Liver (tissue), 9 donors: Measurements from ENCODE around the gene LENEP. TPM values are rescaled to one million over a fixed set of nuclear protein-coding genes. Genes with fewer than 3 reads are reported as not detected.

ENCODE experiments used
- DNase-seq: peaks from one replicate; pipeline ENCODE4 v3.0.0-alpha.2; 2017; ENCODE audit warnings: low spot score
- H3K27ac ChIP-seq, 2 donors: one replicate each; pipeline ENCODE4 v1.7.0; 2013; ENCODE audit warnings: inconsistent platforms in 2 of 2, low read length in 2 of 2, control low read depth in 1 of 2, low read depth in 1 of 2, mild to moderate bottlenecking in 1 of 2
- H3K27me3 ChIP-seq, 4 donors: one replicate each; pipeline versions ENCODE4 v1.6.1 to v1.7.0; 2013; ENCODE audit warnings: low read length in 3 of 4, inconsistent platforms in 1 of 4, mild to moderate bottlenecking in 1 of 4, moderate library complexity in 1 of 4; ENCODE audit not compliant: control insufficient read depth in 4 of 4, insufficient read depth in 4 of 4
- H3K36me3 ChIP-seq, 4 donors: one replicate each; pipeline versions ENCODE4 v1.6.1 to v1.7.0; 2013; ENCODE audit warnings: low read length in 3 of 4, mild to moderate bottlenecking in 3 of 4, low read depth in 1 of 4, moderate library complexity in 1 of 4; ENCODE audit not compliant: control insufficient read depth in 4 of 4, insufficient read depth in 3 of 4
- H3K4me1 ChIP-seq, 4 donors: one replicate each; pipeline versions ENCODE4 v1.6.1 to v1.7.0; 2013; ENCODE audit warnings: low read length in 3 of 4, mild to moderate bottlenecking in 3 of 4, moderate library complexity in 1 of 4; ENCODE audit not compliant: control insufficient read depth in 4 of 4, insufficient read depth in 4 of 4
- H3K4me3 ChIP-seq, 3 donors: one replicate each; pipeline versions ENCODE4 v1.6.1 to v1.7.0; 2013; ENCODE audit warnings: low read length in 3 of 3, control low read depth in 1 of 3, low read depth in 1 of 3, mild to moderate bottlenecking in 1 of 3
- H3K9ac ChIP-seq, 2 donors: one replicate each; pipeline ENCODE4 v1.7.0; 2013; ENCODE audit warnings: low read length in 2 of 2, mild to moderate bottlenecking in 2 of 2, moderate library complexity in 2 of 2, control low read depth in 1 of 2, low read depth in 1 of 2
- H3K9me3 ChIP-seq, 4 donors: one replicate each; pipeline versions ENCODE4 v1.6.1 to v1.7.0; 2013; ENCODE audit warnings: low read length in 3 of 4; ENCODE audit not compliant: control insufficient read depth in 4 of 4
- ATF3 ChIP-seq: IDR thresholded peaks from 2 replicates; pipeline ENCODE4 v1.6.1; 2016; ENCODE audit warnings: antibody characterized with exemption
- CTCF ChIP-seq: fragments of 150-350 bp; IDR thresholded peaks from 2 replicates; pipeline ENCODE4 v1.5.1; 2017; ENCODE audit warnings: improper control_type of control experiment, low read depth, low read length; ENCODE audit not compliant: missing input control
- EGR1 ChIP-seq, 2 donors: IDR thresholded peaks; 2 replicates each; pipeline ENCODE4 v1.6.1; 2016 to 2018; ENCODE audit warnings: antibody characterized with exemption in 2 of 2, low read depth in 2 of 2
- FOXA1 ChIP-seq: IDR thresholded peaks from 2 replicates; pipeline ENCODE4 v1.6.1; 2016; ENCODE audit warnings: antibody characterized with exemption
- FOXA2 ChIP-seq: IDR thresholded peaks from 2 replicates; pipeline ENCODE4 v1.6.1; 2016; ENCODE audit warnings: antibody characterized with exemption
- GABPA ChIP-seq, 2 donors: IDR thresholded peaks in 1 of 2; conservative IDR thresholded peaks in 1 of 2; 2 replicates each; pipeline ENCODE4 v1.6.1; 2016; ENCODE audit warnings: antibody characterized with exemption in 2 of 2, mild to moderate bottlenecking in 1 of 2, moderate library complexity in 1 of 2
- HNF4A ChIP-seq, 2 donors: conservative IDR thresholded peaks; 2 replicates each; pipeline ENCODE4 v1.6.1; 2016; ENCODE audit warnings: antibody characterized with exemption in 2 of 2, mild to moderate bottlenecking in 2 of 2
- HNF4G ChIP-seq: IDR thresholded peaks from 2 replicates; pipeline ENCODE4 v1.6.1; 2016; ENCODE audit warnings: antibody characterized with exemption
- JUND ChIP-seq, 2 donors: IDR thresholded peaks; 2 replicates each; pipeline ENCODE4 v1.6.1; 2016; ENCODE audit warnings: antibody characterized with exemption in 2 of 2
- MAX ChIP-seq: IDR thresholded peaks from 2 replicates; pipeline ENCODE4 v1.6.1; 2016; ENCODE audit warnings: antibody characterized with exemption
- NR2F2 ChIP-seq: IDR thresholded peaks from 2 replicates; pipeline ENCODE4 v1.6.1; 2016; ENCODE audit warnings: antibody characterized with exemption
- RAD21 ChIP-seq, 2 donors: IDR thresholded peaks; 2 replicates each; pipeline ENCODE4 v1.6.1; 2016; ENCODE audit warnings: antibody characterized with exemption in 2 of 2, mild to moderate bottlenecking in 2 of 2
- RXRA ChIP-seq, 2 donors: IDR thresholded peaks; 2 replicates each; pipeline ENCODE4 v1.6.1; 2017 to 2018; ENCODE audit warnings: antibody characterized with exemption in 2 of 2, mild to moderate bottlenecking in 1 of 2
- SP1 ChIP-seq: IDR thresholded peaks from 2 replicates; pipeline ENCODE4 v1.6.1; 2018; ENCODE audit warnings: antibody characterized with exemption, mild to moderate bottlenecking
- TAF1 ChIP-seq: conservative IDR thresholded peaks from 2 replicates; pipeline ENCODE4 v1.6.1; 2016; ENCODE audit warnings: antibody characterized with exemption, mild to moderate bottlenecking
- YY1 ChIP-seq: IDR thresholded peaks from 2 replicates; pipeline ENCODE4 v1.6.1; 2016; ENCODE audit warnings: antibody characterized with exemption, mild to moderate bottlenecking
- WGBS: extraction: QIAGEN DNeasy Blood & Tissue Kit; methylation state at CpG from one replicate; pipeline ENCODE4 v1.1.7; 2013; 5-methylcytosine and 5-hydroxymethylcytosine counted together
- polyA plus RNA-seq, 2 donors: library from polyadenylated mRNA; stranded (reverse) in 1 of 2; unstranded in 1 of 2; fragments of 200-250 nt in 1 of 2; fragments of >200 nt in 1 of 2; fragmentation: Nextera tagmentation in 1 of 2; extraction: Ambion mirVana in 1 of 2; gene quantifications; one replicate each; pipeline versions ENCODE4 v1.2.1 to v1.2.3, GENCODE V29; 2013 to 2015
- total RNA-seq, 2 donors: library from RNA; depleted of rRNA; stranded (reverse); fragments of >200 nt; gene quantifications; one replicate each; pipeline ENCODE4 v1.2.3, GENCODE V29; 2014
- TF ChIP-seq, protein P1 (sequence below): IDR thresholded peaks from 2 replicates; pipeline ENCODE4 v1.6.1; 2016; ENCODE audit warnings: antibody characterized with exemption
- TF ChIP-seq, protein P2 (sequence below): IDR thresholded peaks from 2 replicates; pipeline ENCODE4 v1.6.1; 2016; ENCODE audit warnings: antibody characterized with exemption, mild to moderate bottlenecking
- donor health status: healthy.
- donor health status: healthy.
- donor health status: healthy.
- donor health status: healthy.
- donor health status: healthy.

Gene LENEP
- total and polyA plus RNA-seq, 4 donors: 0.42 TPM; not detected in 3

GRCh38 chr1:155000726-155001424, 7.5 kb downstream of the LENEP start:
- Histone ChIP-seq H3K27ac (peak overlapping the region; percentile 96 to 97), H3K4me3 (peak overlapping the region; percentile 73 to 74 (median 73)), H3K9me3 (no peaks in the 10 kb centered on the region), H3K27me3 (no peaks in the 10 kb centered on the region), H3K4me1 (peaks cover 10 to 46% (median 37%) of the 10 kb centered on the region in 4 donors), H3K36me3 (no peaks in the 10 kb centered on the region), H3K9ac (peak overlapping the region; percentile 71 to 87)
- WGBS: under 1% methylated on average over 43 of the region's 43 CpGs
- peak; percentile 21 for TF ChIP-seq TAF1
- peak; percentile 36 for TF ChIP-seq MAX
- TF ChIP-seq EGR1 (IDR thresholded peaks at IDR 0.05; ENCODE audit: low read depth in 2 of 2): peak in 1 of 2 donors; percentile 7
- TF ChIP-seq ATF3: peak; percentile 73
- TF ChIP-seq FOXA2: no peak
- TF ChIP-seq, protein P1, sequence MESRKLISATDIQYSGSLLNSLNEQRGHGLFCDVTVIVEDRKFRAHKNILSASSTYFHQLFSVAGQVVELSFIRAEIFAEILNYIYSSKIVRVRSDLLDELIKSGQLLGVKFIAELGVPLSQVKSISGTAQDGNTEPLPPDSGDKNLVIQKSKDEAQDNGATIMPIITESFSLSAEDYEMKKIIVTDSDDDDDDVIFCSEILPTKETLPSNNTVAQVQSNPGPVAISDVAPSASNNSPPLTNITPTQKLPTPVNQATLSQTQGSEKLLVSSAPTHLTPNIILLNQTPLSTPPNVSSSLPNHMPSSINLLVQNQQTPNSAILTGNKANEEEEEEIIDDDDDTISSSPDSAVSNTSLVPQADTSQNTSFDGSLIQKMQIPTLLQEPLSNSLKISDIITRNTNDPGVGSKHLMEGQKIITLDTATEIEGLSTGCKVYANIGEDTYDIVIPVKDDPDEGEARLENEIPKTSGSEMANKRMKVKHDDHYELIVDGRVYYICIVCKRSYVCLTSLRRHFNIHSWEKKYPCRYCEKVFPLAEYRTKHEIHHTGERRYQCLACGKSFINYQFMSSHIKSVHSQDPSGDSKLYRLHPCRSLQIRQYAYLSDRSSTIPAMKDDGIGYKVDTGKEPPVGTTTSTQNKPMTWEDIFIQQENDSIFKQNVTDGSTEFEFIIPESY: peak; percentile 35
- peak; percentile 58 to 70 for TF ChIP-seq HNF4A (conservative IDR thresholded peaks at IDR 0.05)
- peak; percentile 37 for TF ChIP-seq HNF4G
- peak in 1 of 2 donors; percentile 36 for TF ChIP-seq GABPA (IDR thresholded peaks at IDR 0.05 in 1 of 2, conservative IDR thresholded peaks at IDR 0.05 in 1 of 2)
- peak; percentile 91 for TF ChIP-seq SP1
- TF ChIP-seq RAD21 (IDR thresholded peaks at IDR 0.05): peak in 1 of 2 donors; percentile 13
- peak; percentile 81 to 93 for TF ChIP-seq RXRA (IDR thresholded peaks at IDR 0.05)
- TF ChIP-seq, protein P2, sequence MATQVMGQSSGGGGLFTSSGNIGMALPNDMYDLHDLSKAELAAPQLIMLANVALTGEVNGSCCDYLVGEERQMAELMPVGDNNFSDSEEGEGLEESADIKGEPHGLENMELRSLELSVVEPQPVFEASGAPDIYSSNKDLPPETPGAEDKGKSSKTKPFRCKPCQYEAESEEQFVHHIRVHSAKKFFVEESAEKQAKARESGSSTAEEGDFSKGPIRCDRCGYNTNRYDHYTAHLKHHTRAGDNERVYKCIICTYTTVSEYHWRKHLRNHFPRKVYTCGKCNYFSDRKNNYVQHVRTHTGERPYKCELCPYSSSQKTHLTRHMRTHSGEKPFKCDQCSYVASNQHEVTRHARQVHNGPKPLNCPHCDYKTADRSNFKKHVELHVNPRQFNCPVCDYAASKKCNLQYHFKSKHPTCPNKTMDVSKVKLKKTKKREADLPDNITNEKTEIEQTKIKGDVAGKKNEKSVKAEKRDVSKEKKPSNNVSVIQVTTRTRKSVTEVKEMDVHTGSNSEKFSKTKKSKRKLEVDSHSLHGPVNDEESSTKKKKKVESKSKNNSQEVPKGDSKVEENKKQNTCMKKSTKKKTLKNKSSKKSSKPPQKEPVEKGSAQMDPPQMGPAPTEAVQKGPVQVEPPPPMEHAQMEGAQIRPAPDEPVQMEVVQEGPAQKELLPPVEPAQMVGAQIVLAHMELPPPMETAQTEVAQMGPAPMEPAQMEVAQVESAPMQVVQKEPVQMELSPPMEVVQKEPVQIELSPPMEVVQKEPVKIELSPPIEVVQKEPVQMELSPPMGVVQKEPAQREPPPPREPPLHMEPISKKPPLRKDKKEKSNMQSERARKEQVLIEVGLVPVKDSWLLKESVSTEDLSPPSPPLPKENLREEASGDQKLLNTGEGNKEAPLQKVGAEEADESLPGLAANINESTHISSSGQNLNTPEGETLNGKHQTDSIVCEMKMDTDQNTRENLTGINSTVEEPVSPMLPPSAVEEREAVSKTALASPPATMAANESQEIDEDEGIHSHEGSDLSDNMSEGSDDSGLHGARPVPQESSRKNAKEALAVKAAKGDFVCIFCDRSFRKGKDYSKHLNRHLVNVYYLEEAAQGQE: peak; percentile 61
- TF ChIP-seq YY1: peak; percentile 71
- peak; percentile 76 for TF ChIP-seq NR2F2
- no peak for TF ChIP-seq CTCF
- TF ChIP-seq JUND (IDR thresholded peaks at IDR 0.05): peak; percentile 87 to 88
- TF ChIP-seq FOXA1: no peak
- DNase-seq: peak; percentile 85
